ENCODE measurements around the gene APOB.

GRCh38 chr2:21013043-21013816, 30.6 kb downstream of the APOB start:
- TF ChIP-seq POLR2A (IDR thresholded peaks at IDR 0.05) (no peak), CTCF (IDR thresholded peaks at IDR 0.05) (no peak)

Measured in Peyer's patch (tissue), 4 donors.